Subcutaneous adipose tissue (tissue), 4 donors: ENCODE data around the gene CBX4. TPM values are rescaled to one million over a fixed set of nuclear protein-coding genes. Genes with fewer than 3 reads are reported as not detected.

Experiments used
- total RNA-seq, 4 donors: library from RNA; depleted of rRNA; stranded (reverse); fragments of >200 nt; gene quantifications; one replicate each; pipeline ENCODE4 v1.1.0, GENCODE V29; 2016
- TF ChIP-seq, protein P1 (sequence below): fragments of 450-650 bp; IDR thresholded peaks from one replicate; pipeline ENCODE4 v1.5.1; 2016; ENCODE audit warnings: low read depth, mild to moderate bottlenecking, control low read depth, antibody characterized with exemption, moderate library complexity

Gene CBX4
- total RNA-seq, 4 donors from 2014 or later = 3.9 to 9.6 (median 7.6) TPM

DNA sequence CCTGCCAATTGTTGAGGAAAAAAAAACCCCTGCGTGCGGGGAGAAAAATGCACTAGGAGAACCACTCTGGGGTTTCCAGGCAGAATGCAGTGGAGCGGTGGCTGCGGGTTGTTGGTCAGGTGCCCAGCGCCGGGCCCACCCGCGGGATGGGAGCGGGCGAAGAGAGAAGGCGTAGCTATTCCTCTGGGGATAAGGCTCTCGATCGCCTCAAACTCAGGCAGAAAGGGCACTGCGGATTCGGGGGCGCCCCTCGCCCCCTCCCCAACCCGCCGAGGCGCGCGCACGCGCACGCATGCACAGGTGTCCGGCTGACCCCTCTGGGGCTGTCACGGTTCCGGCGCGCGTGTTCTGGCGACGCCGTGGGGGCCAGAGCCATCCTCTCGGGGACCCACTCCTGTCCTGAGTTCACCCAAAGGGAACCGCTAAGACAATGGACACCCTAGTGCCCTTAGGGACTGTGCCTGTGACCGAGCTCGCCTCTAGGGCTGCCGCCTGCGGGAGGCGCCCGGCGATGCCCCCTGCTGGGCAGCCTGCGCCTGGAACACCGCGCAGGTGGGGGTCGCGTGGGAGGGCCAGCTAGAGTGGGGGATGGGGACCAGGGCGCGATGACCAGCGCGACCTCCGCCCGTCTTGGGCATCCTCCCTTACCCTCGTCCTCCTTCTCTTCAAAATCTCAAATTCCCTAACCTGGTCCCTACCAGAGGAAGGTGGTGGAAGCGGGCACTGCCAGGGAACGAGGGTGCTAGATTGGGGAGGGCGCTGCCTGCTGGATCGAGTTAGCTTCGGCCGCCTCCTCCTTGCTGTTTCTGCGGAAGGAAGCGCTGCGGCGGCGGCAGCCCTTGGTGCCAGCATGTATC lies 28.0 kb downstream of the CBX4 start:
- TF ChIP-seq, protein P1, sequence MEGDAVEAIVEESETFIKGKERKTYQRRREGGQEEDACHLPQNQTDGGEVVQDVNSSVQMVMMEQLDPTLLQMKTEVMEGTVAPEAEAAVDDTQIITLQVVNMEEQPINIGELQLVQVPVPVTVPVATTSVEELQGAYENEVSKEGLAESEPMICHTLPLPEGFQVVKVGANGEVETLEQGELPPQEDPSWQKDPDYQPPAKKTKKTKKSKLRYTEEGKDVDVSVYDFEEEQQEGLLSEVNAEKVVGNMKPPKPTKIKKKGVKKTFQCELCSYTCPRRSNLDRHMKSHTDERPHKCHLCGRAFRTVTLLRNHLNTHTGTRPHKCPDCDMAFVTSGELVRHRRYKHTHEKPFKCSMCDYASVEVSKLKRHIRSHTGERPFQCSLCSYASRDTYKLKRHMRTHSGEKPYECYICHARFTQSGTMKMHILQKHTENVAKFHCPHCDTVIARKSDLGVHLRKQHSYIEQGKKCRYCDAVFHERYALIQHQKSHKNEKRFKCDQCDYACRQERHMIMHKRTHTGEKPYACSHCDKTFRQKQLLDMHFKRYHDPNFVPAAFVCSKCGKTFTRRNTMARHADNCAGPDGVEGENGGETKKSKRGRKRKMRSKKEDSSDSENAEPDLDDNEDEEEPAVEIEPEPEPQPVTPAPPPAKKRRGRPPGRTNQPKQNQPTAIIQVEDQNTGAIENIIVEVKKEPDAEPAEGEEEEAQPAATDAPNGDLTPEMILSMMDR = no peak

GRCh38 chr17:79810130-79811010 lies 28.9 kb downstream of the CBX4 start:
- TF ChIP-seq, protein P1 = no peak

GRCh38 chr17:79809530-79810129 lies 29.6 kb downstream of the CBX4 start:
- TF ChIP-seq, protein P1 = no peak

DNA sequence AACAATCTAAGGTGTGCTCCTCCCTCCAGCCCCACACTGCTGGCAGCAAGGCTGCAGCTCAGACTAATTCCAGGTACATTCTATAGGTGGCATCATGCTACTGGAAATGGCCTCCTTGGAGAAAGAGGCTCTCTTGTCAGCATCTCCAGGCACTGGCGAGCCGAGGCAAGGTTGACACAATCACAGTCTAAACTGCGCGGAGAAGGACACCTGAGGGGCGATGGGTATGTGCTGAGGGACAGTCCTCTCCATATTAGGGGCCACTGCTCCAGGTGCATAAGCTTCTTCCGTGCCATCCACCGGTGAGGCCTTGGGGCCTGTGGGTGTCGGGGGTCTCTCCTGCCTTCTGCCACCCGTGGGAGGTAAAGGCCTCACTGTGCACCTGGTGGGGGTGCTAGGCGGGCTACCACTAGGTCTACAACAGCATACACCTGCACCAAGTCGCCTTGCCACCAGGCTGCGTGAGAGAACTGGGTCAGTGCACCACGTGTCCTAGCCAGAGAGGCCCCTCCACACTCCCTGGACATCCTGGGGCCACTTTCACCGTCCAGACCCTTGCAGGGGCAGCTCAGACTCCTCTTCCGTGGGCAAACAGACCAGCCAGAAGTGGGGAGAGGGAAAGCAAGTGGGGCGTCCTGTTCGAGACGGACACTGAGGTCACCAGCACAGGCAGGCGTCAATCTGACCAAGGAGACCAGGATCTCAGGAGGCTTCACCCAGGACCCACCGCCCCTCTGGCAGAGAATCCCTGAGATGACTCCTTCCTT lies 30.3 kb downstream of the CBX4 start:
- TF ChIP-seq, protein P1 = no peak

DNA sequence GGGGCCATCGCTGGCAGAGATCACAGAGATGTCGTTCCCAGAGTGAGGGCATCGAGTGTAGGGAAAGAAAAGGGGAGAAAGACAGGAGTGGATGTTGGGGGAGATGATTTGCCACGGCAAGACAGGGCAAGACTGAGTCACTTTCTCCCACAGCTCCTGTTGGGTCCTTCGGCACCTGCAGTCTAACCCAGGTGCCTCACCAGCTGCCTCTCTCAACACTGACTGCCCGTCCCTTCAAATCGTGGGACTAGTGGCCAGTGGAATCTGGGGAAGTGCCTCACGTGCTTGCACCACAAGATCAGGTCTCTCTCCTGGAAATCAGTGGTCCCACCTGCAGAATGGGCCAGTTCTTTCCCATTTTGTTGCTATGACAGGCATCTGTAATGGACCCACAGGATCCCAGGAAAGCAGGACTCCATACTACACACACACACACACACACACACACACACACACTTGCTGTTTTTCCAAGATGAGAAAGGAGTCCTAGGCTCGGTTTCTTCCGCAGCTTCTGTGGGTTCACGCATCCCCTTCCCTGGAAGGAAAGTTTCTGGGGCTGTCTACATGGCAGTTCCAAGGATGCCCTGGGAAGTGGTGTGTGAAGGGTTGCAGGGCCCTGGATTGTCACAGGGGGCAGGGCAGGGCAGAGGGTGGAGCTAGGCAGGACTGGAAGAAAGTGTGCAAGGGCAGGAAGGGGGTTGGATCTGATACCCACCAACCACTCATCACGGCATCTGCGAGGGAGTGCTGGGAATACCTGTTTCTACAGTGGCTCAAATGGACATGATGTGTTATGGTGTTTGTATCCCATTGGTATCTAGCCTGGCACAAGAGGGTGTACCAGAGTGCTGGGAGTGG lies 32.1 kb downstream of the CBX4 start:
- TF ChIP-seq, protein P1 = no peak

DNA sequence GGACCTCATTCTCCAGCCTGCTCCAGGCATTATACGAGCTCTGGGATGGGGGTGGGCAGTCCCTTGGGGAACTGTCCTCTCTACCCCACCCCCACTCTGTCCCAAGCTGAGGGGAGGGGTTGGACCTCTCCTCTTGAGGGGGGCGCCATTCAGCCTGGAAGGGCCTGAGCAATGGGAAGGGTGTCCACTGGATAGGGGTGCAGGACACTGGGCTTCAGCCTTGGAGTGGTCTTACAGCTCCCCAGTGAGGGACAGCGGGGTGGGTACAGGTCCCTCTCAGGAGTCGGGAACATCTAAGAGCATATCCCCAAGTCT lies 32.8 kb downstream of the CBX4 start:
- TF ChIP-seq, protein P1 = no peak
